CD4-positive, alpha-beta T cell treated with Interleukin-6 for 4 hours (primary cell): ENCODE data around the gene RPH3AL.

Experiments used
- DNase-seq: peaks from one replicate; pipeline ENCODE4 v3.0.0-alpha.2; 2020; ENCODE audit warnings: mixed read lengths

Gene RPH3AL, protein sequence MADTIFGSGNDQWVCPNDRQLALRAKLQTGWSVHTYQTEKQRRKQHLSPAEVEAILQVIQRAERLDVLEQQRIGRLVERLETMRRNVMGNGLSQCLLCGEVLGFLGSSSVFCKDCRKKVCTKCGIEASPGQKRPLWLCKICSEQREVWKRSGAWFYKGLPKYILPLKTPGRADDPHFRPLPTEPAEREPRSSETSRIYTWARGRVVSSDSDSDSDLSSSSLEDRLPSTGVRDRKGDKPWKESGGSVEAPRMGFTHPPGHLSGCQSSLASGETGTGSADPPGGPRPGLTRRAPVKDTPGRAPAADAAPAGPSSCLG

GRCh38 chr17:352421-353212 lies at the start of gene RPH3AL:
RPH3AL (minus strand) TSS chr17:352807; CDS start chr17:327543, 25,264 bp downstream.
- DNase-seq: no peak

DNA sequence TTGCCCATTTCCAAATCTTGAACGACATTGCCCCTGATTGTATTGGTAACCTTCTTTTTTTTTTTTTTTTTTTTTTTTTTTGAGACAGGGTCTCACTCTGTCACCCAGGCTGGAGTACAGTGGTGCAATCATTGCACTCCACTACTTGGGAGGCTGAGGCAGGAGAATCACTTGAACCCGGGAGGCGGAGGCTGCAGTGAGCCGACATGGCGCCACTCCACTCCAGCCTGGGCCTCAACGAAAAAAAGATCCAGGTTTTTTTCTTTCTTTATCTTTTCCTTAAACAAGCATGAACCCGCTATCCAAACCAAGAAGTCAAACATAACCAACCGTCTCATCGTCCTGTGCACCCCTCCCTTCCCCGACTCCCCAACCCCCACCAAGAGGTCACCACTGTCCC lies 47.6 kb upstream of the RPH3AL start:
- DNase-seq: no peak

- no peak for DNase-seq
Measured at GRCh38 chr17:396788-397187, 44.2 kb upstream of the RPH3AL start.

DNA sequence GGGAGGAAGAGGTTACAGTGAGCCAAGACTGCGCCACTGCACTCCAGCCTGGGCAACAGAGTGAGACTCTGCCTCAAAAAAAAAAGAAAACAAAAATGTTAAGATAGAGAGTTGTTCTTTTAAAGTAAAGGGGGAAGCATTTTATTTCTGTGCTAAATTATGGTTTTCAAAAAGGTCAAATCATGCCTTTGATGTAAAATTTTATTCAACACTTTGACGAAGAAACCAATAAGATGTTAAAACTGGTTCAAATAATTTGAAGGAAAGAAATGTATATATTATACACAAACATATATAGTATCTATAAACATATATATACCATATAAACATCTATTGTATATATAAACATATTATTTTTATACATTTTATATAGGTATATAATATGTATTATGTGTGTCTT lies 43.4 kb upstream of the RPH3AL start:
- no peak for DNase-seq

GRCh38 chr17:395179-395578 lies 42.6 kb upstream of the RPH3AL start:
- DNase-seq: no peak

DNA sequence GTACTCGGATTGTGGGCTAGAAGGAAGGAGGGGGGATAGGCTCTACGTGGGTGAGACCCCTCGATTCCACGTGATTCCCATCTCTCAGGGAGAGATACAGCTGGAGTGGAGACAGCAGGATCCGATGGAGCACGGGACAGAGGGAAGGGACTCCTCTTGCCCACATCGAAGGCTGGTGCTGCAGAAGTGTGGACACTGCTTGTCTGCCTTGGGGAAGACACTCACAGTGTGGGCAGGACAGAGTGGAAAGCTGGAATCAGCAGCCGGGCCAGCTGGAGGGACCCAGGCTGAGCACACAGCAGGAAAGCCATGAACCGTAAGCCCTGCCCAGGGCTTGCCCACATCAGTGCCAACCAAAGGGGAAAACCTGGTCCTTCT lies 42.1 kb upstream of the RPH3AL start:
- no peak for DNase-seq

DNA sequence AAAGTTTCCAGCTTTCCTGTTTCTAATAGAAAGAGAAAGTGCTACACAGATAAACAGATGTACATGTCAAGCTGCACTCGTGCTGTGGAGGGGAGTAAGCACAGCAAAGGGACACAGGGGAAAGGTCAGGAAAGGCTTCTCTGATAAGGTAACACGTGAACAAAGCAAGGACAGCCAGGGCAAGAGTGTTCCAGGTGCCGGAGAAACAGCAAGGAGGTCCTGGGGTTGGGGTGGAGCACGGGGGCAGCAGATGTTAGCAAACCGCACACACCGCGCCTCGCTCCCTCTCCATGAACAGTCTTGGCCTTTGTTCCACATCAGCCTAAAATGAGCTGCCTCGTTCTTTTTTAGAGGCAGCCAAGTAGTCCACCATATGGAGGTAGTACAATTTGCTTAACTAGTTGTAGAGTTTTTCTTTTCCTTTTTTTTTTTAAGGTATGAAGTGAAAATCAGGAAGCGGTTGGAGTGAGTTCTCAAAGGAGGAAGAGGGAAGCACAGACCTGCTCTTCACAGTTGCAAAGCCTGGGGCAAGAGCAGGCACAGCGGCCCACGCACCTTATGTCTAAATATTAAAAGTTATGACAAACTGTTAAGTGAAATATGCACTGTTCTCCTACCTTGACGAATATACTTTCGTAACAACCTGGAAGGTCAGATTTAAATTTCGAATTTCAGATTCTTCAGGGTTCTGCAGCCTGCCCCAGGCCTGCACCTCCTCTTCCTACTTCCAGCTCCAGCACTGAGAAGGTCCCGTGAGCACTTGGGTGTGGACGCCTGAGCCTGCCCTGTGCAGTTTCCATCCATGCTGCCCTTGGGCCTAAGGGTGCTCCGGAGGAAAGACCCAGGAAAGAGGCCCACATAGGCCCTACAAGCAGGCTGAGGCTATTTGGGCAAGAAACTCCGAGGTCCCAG lies 41.5 kb upstream of the RPH3AL start:
- no peak for DNase-seq

DNA sequence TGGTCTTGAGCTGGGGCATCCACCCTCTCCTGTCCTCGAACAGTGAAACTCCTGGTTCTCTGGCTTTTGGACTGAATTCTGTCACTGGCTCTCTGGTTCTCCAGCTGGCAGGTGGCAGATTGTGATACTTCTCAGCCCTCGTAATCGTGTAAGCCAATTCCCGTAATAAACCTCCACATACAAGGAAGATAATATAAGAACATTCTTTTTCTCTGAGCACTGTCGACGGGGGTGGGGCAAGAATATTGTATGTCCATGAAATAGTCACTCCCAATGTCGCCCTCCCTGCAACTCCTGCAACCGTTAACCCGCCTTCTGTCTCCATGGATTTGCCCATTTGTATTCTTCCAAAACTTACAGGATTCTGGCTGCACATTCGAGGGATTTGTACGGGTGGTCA lies 39.2 kb upstream of the RPH3AL start:
- no peak for DNase-seq

DNA sequence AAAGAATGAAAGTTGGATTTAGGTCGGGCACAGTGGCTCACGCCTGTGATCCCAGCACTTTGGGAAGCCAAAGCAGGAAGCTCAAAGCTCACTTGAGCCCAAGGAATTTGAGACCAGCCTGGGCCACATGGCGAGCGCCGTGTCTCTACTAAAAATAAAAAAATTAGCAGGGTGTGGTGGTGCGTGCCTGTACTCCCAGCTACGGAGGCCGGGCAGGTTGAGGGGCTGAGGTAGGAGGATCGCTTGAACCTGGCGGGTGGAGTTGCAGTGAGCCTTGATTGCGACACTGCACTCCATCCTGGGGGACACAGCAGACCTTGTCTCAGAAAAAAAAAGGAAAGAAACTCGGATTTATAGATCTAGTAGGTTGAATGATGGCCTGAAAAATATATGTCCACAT lies 37.4 kb upstream of the RPH3AL start:
- no peak for DNase-seq

- DNase-seq: no peak
Measured at GRCh38 chr17:388087-388486, 35.5 kb upstream of the RPH3AL start.

GRCh38 chr17:386141-386876 lies 33.7 kb upstream of the RPH3AL start:
- peak; percentile 79 for DNase-seq

GRCh38 chr17:385836-386140 lies 33.2 kb upstream of the RPH3AL start:
- DNase-seq: no peak

DNA sequence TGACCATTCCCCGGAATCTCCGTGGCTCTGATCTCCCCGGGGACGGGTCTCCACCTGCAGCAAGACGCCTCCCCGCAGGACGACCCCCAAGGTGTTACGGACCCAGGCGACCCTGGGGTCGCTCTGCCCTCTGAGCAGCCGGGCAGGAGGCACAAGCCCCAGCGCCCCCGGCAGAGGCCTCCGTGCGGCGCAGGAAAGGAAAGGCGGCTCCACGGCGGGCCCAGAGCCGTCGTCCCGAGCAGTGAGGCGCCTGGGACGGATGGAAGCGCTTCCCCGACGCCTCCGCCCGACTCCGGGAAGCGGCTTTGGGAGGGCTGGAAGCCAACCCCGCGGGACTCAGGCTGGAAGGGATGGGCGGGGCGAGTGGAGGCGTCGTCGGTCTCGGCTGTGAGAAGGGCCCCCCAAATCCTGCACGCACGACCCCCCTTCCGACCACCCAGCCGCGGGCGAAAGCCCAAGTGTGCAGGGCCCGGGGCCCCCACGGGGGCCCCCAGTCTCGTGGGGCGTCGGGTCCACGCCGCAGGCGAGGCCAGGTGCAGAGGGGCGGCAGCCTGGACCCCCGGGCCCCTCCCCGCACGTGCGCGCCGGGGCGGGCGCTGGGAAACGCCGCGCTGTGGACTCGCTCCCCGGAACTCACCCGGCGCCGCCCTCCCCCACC lies 32.7 kb upstream of the RPH3AL start:
- peak; percentile 46 for DNase-seq

DNA sequence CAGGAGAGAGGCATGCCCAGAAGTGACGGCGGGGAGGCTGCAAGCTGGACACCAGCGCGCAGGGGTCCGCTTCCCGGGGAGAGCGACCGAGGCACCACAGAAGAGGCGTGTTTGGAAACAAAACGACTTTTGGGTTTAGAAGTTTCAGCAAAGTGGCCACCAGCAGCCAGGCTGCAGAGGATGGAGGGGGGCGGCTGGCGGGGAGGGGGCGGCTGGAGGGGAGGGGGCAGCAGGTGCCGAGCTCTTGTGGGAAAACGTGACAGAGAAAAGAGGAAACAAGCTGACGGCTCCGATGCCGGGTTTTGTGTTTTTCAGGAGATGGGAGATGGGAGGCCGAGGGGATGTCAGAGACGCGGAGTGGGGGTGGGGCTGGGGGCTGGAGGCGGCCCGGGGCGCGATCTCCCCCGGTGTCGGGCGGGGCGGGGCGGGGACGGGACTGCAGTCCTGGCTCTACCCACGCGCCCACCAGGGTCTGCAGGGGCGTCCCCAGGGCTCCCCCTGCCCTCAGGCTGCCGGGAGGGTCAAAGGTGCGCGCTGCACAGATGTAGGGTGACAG lies 32.1 kb upstream of the RPH3AL start:
- no peak for DNase-seq

DNA sequence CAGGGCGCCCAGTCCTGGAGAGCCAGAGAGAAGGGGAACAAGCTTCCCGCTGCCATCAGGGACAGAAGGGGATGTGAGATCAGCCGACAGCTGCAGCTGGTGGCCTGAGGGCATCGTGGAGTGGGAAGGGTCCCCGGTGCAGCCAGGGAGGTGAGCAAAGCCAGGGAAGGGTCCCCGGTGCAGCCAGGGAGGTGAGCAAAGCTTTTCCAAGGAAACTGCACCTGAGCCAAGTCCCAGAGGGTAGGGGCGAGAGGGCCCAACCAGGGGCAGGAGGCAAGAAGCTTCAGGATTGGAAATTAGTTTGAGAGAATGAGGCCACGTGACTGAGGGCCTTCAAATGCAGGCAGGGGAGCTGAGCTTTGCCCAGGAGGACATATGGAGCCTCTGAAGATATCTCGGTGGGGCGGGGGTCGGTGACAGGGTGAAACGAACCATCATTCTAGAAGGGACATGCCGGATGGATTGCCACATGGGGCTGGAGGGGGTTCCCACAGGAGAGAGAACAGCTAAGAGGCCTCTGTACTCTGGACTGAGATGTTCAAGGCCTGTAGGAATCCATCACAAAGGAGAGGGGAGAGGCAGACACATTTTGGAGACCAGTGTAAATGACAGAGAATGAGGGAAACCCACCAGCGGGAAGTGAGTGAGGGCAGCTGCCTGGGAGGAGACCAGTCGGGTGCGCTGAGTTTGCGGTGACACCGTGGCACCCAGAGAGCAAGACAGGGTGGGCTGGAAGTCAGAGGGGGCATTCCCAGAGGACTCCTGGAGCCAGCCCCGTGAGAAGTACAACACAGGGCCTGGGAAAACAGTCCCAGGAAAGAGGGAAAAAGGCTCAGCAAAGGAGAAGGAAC lies 31.4 kb upstream of the RPH3AL start:
- DNase-seq: no peak

DNA sequence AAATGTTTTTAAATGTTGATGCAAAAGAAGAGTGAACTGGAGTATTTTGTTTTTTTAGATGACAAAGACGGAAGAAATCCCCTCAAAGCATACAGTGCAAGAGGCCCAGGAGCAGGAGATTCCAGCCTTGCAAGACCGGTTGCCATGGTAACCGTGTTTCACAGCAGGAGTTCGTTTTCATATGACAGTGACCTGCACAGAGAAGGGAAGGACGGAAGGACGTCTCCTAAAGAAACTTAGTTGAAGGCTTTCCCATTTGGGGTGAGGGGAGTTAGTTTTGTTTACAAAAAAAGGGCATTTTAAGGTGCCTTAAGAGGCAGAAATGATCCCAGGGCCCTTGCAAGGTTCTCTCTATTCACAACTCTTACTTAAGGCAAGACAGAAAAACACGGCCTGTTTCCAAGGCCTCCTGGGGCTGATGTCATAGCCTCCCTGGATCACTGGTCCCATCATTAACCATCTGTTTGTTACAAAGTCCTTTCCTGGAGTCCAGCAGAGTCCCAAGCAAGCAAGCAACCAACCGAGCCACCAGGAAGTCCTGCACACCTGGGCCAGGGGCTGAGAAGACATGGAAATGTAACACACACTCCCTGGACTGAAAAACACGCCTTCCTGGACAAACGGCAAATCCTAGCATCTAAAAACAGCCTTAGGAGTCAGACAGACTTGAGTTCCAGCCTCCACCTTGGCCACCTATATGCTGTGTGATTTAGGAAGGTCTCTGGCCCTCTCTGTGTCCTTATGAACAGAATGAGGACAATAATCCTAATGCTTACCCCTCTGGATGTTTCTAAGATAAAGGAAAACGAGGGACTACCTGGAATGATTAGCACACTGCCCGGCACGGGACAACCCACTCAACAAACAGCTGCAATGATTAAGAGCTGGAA lies 30.3 kb upstream of the RPH3AL start:
- no peak for DNase-seq

GRCh38 chr17:381941-382643 lies 29.5 kb upstream of the RPH3AL start:
- DNase-seq: no peak

DNA sequence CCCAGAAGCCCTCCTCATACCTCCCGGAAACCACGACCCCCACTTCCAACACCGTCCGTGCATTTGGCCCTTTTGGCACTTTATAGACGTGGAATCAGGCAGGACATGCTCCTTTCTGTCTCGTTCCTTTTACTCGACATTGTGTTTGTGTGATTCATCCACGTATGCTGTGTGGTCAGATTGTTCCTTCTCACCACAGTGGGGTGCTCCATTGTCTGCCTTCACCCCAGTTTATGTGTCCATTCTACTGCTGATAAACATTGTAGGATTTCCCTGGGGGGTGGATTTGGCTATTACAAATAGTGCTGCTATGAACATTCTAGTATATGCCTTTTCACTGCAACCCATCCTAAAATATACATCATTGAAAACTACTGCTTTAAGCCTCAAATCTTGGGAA lies 28.9 kb upstream of the RPH3AL start:
- no peak for DNase-seq
